HFF-Myc (cell line): ENCODE data around the gene UBE2L3.

Source experiments
- DNase-seq: peaks from one replicate; pipeline ENCODE4 v3.0.0-alpha.2; 2011; ENCODE audit warnings: low read depth; ENCODE audit errors: extremely low read depth
- H3K4me3 ChIP-seq: replicated peaks from 2 replicates; pipeline ENCODE4 v1.5.1; 2011; ENCODE audit warnings: low read depth, mild to moderate bottlenecking, control low read depth, low read length
- CTCF ChIP-seq: IDR thresholded peaks from 2 replicates; pipeline ENCODE4 v1.5.1; 2012; ENCODE audit warnings: mild to moderate bottlenecking, low read depth, low read length, control low read depth; ENCODE audit errors: missing control alignments

The UBE2L3 gene

GRCh38 chr22:21631025-21631424, 63.5 kb downstream of the UBE2L3 start:
- no peak overlapping the region for H3K4me3 ChIP-seq
- no peak for DNase-seq
- no peak for TF ChIP-seq CTCF

GRCh38 chr22:21632237-21632895, 64.9 kb downstream of the UBE2L3 start, which contains the start of gene CCDC116:
Gene CCDC116, plus strand, starts transcription at chr22:21632760. Its CDS starts 422 bp downstream, at chr22:21633182.
- no peak within 1 kb of the TSS for H3K4me3 ChIP-seq
- TF ChIP-seq CTCF, result no peak
- no peak for DNase-seq

GRCh38 chr22:21632931-21633330, 65.4 kb downstream of the UBE2L3 start:
- no peak overlapping the region for H3K4me3 ChIP-seq
- no peak for DNase-seq
- no peak for TF ChIP-seq CTCF

- H3K4me3 ChIP-seq, result no peak overlapping the region
- no peak for TF ChIP-seq CTCF
- DNase-seq, result no peak
Observed at GRCh38 chr22:21633481-21633880, 66.0 kb downstream of the UBE2L3 start.

- DNase-seq, result no peak
- no peak for TF ChIP-seq CTCF
- H3K4me3 ChIP-seq, result no peak overlapping the region
Observed at GRCh38 chr22:21634081-21634480, 66.6 kb downstream of the UBE2L3 start.

- no peak overlapping the region for H3K4me3 ChIP-seq
- no peak for TF ChIP-seq CTCF
- DNase-seq, result no peak
Observed at GRCh38 chr22:21634844-21635243, 67.3 kb downstream of the UBE2L3 start.
